GM15510 (cell line): ENCODE results near the gene ATAD3C.

Experiments used
- POLR2A ChIP-seq: IDR thresholded peaks from 3 replicates; pipeline ENCODE4 v1.6.1; 2011; ENCODE audit warnings: borderline replicate concordance; ENCODE audit not compliant: insufficient read length; ENCODE audit errors: extremely low read depth

Gene ATAD3C

GRCh38 chr1:1429671-1430073 lies 19.8 kb upstream of the ATAD3C start:
- no peak for TF ChIP-seq POLR2A

- TF ChIP-seq POLR2A = no peak
Observed at GRCh38 chr1:1430114-1430982, 19.1 kb upstream of the ATAD3C start.

GRCh38 chr1:1430992-1431844 lies 18.3 kb upstream of the ATAD3C start:
- no peak for TF ChIP-seq POLR2A

GRCh38 chr1:1431845-1432273 lies 17.6 kb upstream of the ATAD3C start:
- TF ChIP-seq POLR2A = no peak

GRCh38 chr1:1432274-1432950 lies 17.1 kb upstream of the ATAD3C start:
- TF ChIP-seq POLR2A = no peak

- no peak for TF ChIP-seq POLR2A
Observed at GRCh38 chr1:1432951-1433803, 16.3 kb upstream of the ATAD3C start.

GRCh38 chr1:1433804-1434130 lies 15.7 kb upstream of the ATAD3C start:
- TF ChIP-seq POLR2A = no peak

- TF ChIP-seq POLR2A = no peak
Observed at GRCh38 chr1:1434131-1434823, 15.2 kb upstream of the ATAD3C start.

GRCh38 chr1:1434824-1435105 lies 14.7 kb upstream of the ATAD3C start:
- TF ChIP-seq POLR2A = no peak

GRCh38 chr1:1435106-1435903 lies 14.2 kb upstream of the ATAD3C start, which contains the start of gene VWA1:
TSS of gene VWA1 (plus strand) at chr1:1435690. CDS start at chr1:1435749, 59 bp downstream.
- no peak for TF ChIP-seq POLR2A

- TF ChIP-seq POLR2A = no peak
Observed at GRCh38 chr1:1435911-1436629, 13.4 kb upstream of the ATAD3C start.

GRCh38 chr1:1436630-1437032 lies 12.9 kb upstream of the ATAD3C start:
- TF ChIP-seq POLR2A = no peak
